ENCODE measurements around the gene ESRRG. TPM values are rescaled to one million over a fixed set of nuclear protein-coding genes. Genes with fewer than 3 reads are reported as not detected.
"Not testable (repeated sequence)": the region's sequence is repeated elsewhere in the genome, so short reads cannot be mapped to it uniquely, and the experiment has no call there.

The ESRRG gene
- total RNA-seq, 2 donors from 2014 or later, result 5.1 to 6.7 TPM

DNA sequence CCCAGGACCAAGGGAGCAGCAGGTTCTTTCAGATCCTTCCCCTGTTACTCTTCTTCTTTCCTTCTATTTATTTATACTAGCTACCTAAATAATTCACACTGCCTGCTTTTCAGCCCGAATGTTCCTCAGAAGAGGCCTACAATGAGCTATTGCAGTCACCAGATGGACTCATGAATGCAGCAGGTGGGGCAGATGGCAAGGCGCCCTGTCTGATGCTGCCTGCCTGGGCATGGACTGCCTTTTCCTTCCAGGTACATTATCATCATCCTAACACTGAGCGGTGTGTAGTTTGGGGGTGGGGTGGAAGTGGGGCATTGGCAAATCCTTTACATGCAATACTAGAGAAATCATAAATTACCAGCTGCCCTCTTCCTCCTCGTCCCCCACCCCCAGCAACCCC is 17.6 kb downstream of the ESRRG start:
- H3K4me3 ChIP-seq (ENCODE audit: low read length), result no peak overlapping the region
- DNase-seq, result no peak
- no peaks in the 10 kb centered on the region for H3K9me3 ChIP-seq (ENCODE audit: control insufficient read depth, low read length)
- peaks cover 2% of the 10 kb centered on the region for H3K4me1 ChIP-seq (ENCODE audit: control insufficient read depth, insufficient read depth, low read length)
- no peak overlapping the region for H3K9ac ChIP-seq (ENCODE audit: extremely low read depth, low read length, poor library complexity, severe bottlenecking)
- no peaks in the 10 kb centered on the region for H3K27me3 ChIP-seq (ENCODE audit: control insufficient read depth, insufficient read depth, low read length, poor library complexity, severe bottlenecking)
- H3K36me3 ChIP-seq (ENCODE audit: control insufficient read depth, insufficient read depth, low read length), result no peaks in the 10 kb centered on the region
- H3K27ac ChIP-seq (ENCODE audit: low read depth, low read length), result no peak overlapping the region
- Mint-ChIP-seq H3K36me3 (ENCODE audit: low read depth) (no peaks in the 10 kb centered on the region), H3K4me1 (peaks cover 35% of the 10 kb centered on the region), H3K9me3 (no peaks in the 10 kb centered on the region), H3K4me3 (no peak overlapping the region), H3K27ac (no peak overlapping the region), H3K27me3 (ENCODE audit: insufficient read depth) (no peaks in the 10 kb centered on the region)
- TF ChIP-seq, protein P1, sequence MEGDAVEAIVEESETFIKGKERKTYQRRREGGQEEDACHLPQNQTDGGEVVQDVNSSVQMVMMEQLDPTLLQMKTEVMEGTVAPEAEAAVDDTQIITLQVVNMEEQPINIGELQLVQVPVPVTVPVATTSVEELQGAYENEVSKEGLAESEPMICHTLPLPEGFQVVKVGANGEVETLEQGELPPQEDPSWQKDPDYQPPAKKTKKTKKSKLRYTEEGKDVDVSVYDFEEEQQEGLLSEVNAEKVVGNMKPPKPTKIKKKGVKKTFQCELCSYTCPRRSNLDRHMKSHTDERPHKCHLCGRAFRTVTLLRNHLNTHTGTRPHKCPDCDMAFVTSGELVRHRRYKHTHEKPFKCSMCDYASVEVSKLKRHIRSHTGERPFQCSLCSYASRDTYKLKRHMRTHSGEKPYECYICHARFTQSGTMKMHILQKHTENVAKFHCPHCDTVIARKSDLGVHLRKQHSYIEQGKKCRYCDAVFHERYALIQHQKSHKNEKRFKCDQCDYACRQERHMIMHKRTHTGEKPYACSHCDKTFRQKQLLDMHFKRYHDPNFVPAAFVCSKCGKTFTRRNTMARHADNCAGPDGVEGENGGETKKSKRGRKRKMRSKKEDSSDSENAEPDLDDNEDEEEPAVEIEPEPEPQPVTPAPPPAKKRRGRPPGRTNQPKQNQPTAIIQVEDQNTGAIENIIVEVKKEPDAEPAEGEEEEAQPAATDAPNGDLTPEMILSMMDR (conservative IDR thresholded peaks at IDR 0.05), result no peak
- WGBS, 2 experiments (ENCODE audit: insufficient coverage in 1 of 2, insufficient read length in 1 of 2), result 60 to 90% methylated on average over 1 to 2 of the region's 4 CpGs

GRCh38 chr1:216704065-216704464 is 19.2 kb downstream of the ESRRG start:
- H3K27ac ChIP-seq (ENCODE audit: low read depth, low read length); H3K27me3 Mint-ChIP-seq (ENCODE audit: insufficient read depth): not testable (repeated sequence)

GRCh38 chr1:216702170-216702569 is 21.1 kb downstream of the ESRRG start:
- H3K4me1 ChIP-seq (ENCODE audit: control insufficient read depth, insufficient read depth, low read length), result peaks cover 2% of the 10 kb centered on the region
- no peak overlapping the region for H3K27ac Mint-ChIP-seq
- H3K27me3 ChIP-seq (ENCODE audit: control insufficient read depth, insufficient read depth, low read length, poor library complexity, severe bottlenecking), result no peaks in the 10 kb centered on the region
- peaks cover 34% of the 10 kb centered on the region for H3K4me1 Mint-ChIP-seq
- no peak for DNase-seq
- no peak overlapping the region for H3K4me3 Mint-ChIP-seq
- no peak overlapping the region for H3K9ac ChIP-seq (ENCODE audit: extremely low read depth, low read length, poor library complexity, severe bottlenecking)
- no peaks in the 10 kb centered on the region for H3K36me3 ChIP-seq (ENCODE audit: control insufficient read depth, insufficient read depth, low read length)
- no peaks in the 10 kb centered on the region for H3K9me3 ChIP-seq (ENCODE audit: control insufficient read depth, low read length)
- H3K4me3 ChIP-seq (ENCODE audit: low read length), result no peak overlapping the region
- no peaks in the 10 kb centered on the region for H3K36me3 Mint-ChIP-seq (ENCODE audit: low read depth)
- 100% methylated on average over 1 of the region's 3 CpGs; no CpG with 5 or more reads in 1 of the 2 experiments for WGBS, 2 experiments (ENCODE audit: insufficient coverage in 1 of 2, insufficient read length in 1 of 2)
- no peaks in the 10 kb centered on the region for H3K27me3 Mint-ChIP-seq (ENCODE audit: insufficient read depth)
- TF ChIP-seq, protein P1 (conservative IDR thresholded peaks at IDR 0.05), result no peak
- H3K9me3 Mint-ChIP-seq, result no peaks in the 10 kb centered on the region
- H3K27ac ChIP-seq (ENCODE audit: low read depth, low read length), result no peak overlapping the region

More at GRCh38 chr1:216704065-216704464, 19.2 kb downstream of the ESRRG start:
- not testable (repeated sequence) for H3K9me3 Mint-ChIP-seq; H3K9me3 ChIP-seq (ENCODE audit: control insufficient read depth, low read length); H3K4me1 ChIP-seq (ENCODE audit: control insufficient read depth, insufficient read depth, low read length); H3K9ac ChIP-seq (ENCODE audit: extremely low read depth, low read length, poor library complexity, severe bottlenecking); H3K27me3 ChIP-seq (ENCODE audit: control insufficient read depth, insufficient read depth, low read length, poor library complexity, severe bottlenecking); H3K36me3 Mint-ChIP-seq (ENCODE audit: low read depth); H3K27ac Mint-ChIP-seq; H3K36me3 ChIP-seq (ENCODE audit: control insufficient read depth, insufficient read depth, low read length); H3K4me3 ChIP-seq (ENCODE audit: low read length); H3K4me3 Mint-ChIP-seq; DNase-seq
- H3K4me1 Mint-ChIP-seq, result peaks cover 36% of the 10 kb centered on the region
- WGBS, 2 experiments (ENCODE audit: insufficient coverage in 1 of 2, insufficient read length in 1 of 2), result 89 to 97% methylated on average over 5 to 9 of the region's 9 CpGs

GRCh38 chr1:216700779-216701178 is 22.4 kb downstream of the ESRRG start:
- no peak overlapping the region for H3K27ac ChIP-seq (ENCODE audit: low read depth, low read length)
- no peaks in the 10 kb centered on the region for H3K27me3 Mint-ChIP-seq (ENCODE audit: insufficient read depth)
- no peak overlapping the region for H3K4me3 ChIP-seq (ENCODE audit: low read length)
- H3K36me3 Mint-ChIP-seq (ENCODE audit: low read depth), result no peaks in the 10 kb centered on the region
- H3K4me1 Mint-ChIP-seq, result peaks cover 23% of the 10 kb centered on the region
- 71% methylated on average over 4 of the region's 4 CpGs; no CpG with 5 or more reads in 1 of the 2 experiments for WGBS, 2 experiments (ENCODE audit: insufficient coverage in 1 of 2, insufficient read length in 1 of 2)
- no peaks in the 10 kb centered on the region for H3K9me3 ChIP-seq (ENCODE audit: control insufficient read depth, low read length)
- no peaks in the 10 kb centered on the region for H3K27me3 ChIP-seq (ENCODE audit: control insufficient read depth, insufficient read depth, low read length, poor library complexity, severe bottlenecking)
- no peaks in the 10 kb centered on the region for H3K36me3 ChIP-seq (ENCODE audit: control insufficient read depth, insufficient read depth, low read length)
- TF ChIP-seq, protein P1 (conservative IDR thresholded peaks at IDR 0.05), result no peak
- no peaks in the 10 kb centered on the region for H3K9me3 Mint-ChIP-seq
- H3K27ac Mint-ChIP-seq, result no peak overlapping the region
- no peak overlapping the region for H3K9ac ChIP-seq (ENCODE audit: extremely low read depth, low read length, poor library complexity, severe bottlenecking)
- DNase-seq, result no peak
- H3K4me3 Mint-ChIP-seq, result no peak overlapping the region
- H3K4me1 ChIP-seq (ENCODE audit: control insufficient read depth, insufficient read depth, low read length), result no peaks in the 10 kb centered on the region

All from endodermal cell (in vitro differentiated cells).